ENCODE measurements around the gene AGAP2. TPM values are rescaled to one million over a fixed set of nuclear protein-coding genes. Genes with fewer than 3 reads are reported as not detected.

Gene AGAP2
- total RNA-seq, 4 donors from 2014 or later: 1.1 to 5.7 (median 2.5) TPM

GRCh38 chr12:57729321-57729844 is 9.2 kb downstream of the AGAP2 start:
- H3K4me3 ChIP-seq: no peak overlapping the region
- H3K4me1 ChIP-seq: peaks cover 0 to 19% (median 0%) of the 10 kb centered on the region in 4 donors
- no peaks in the 10 kb centered on the region for H3K9me3 ChIP-seq
- DNase-seq (ENCODE audit: low spot score in 2 of 2): no peak
- no peaks in the 10 kb centered on the region for H3K36me3 ChIP-seq
- H3K27me3 ChIP-seq: peaks cover 0 to 22% of the 10 kb centered on the region in 2 donors
- 47 to 51% methylated on average over 5 of the region's 5 CpGs for WGBS, 2 donors
- TF ChIP-seq, protein P1, sequence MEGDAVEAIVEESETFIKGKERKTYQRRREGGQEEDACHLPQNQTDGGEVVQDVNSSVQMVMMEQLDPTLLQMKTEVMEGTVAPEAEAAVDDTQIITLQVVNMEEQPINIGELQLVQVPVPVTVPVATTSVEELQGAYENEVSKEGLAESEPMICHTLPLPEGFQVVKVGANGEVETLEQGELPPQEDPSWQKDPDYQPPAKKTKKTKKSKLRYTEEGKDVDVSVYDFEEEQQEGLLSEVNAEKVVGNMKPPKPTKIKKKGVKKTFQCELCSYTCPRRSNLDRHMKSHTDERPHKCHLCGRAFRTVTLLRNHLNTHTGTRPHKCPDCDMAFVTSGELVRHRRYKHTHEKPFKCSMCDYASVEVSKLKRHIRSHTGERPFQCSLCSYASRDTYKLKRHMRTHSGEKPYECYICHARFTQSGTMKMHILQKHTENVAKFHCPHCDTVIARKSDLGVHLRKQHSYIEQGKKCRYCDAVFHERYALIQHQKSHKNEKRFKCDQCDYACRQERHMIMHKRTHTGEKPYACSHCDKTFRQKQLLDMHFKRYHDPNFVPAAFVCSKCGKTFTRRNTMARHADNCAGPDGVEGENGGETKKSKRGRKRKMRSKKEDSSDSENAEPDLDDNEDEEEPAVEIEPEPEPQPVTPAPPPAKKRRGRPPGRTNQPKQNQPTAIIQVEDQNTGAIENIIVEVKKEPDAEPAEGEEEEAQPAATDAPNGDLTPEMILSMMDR (IDR thresholded peaks at IDR 0.05): no peak
- TF ChIP-seq EP300 (IDR thresholded peaks at IDR 0.05): no peak
- no peak for TF ChIP-seq POLR2A (IDR thresholded peaks at IDR 0.05)
- H3K27ac ChIP-seq: no peak overlapping the region

GRCh38 chr12:57727758-57728395 is 10.7 kb downstream of the AGAP2 start:
- Histone ChIP-seq H3K4me1 (peaks cover 0 to 22% (median 0%) of the 10 kb centered on the region in 4 donors), H3K4me3 (no peak overlapping the region), H3K36me3 (no peaks in the 10 kb centered on the region), H3K27me3 (peaks cover 0 to 15% of the 10 kb centered on the region in 2 donors), H3K27ac (no peak overlapping the region), H3K9me3 (no peaks in the 10 kb centered on the region)
- DNase-seq (ENCODE audit: low spot score in 2 of 2): no peak
- 62 to 71% methylated on average over 20 to 21 of the region's 21 CpGs for WGBS, 2 donors
- no peak for TF ChIP-seq POLR2A (IDR thresholded peaks at IDR 0.05)
- TF ChIP-seq EP300 (IDR thresholded peaks at IDR 0.05): no peak

- Histone ChIP-seq H3K9me3 (no peaks in the 10 kb centered on the region), H3K4me3 (peak overlapping the region; percentile 49 to 76 (median 54)), H3K27me3 (peaks cover 0 to 7% of the 10 kb centered on the region in 2 donors), H3K36me3 (peaks cover 0 to 2% (median 0%) of the 10 kb centered on the region in 3 donors), H3K27ac (peak overlapping the region in 2 of 4 donors; percentile 42 to 66), H3K4me1 (peaks cover 0 to 22% (median 0%) of the 10 kb centered on the region in 4 donors)
- WGBS, 2 donors: 33 to 39% methylated on average over 38 to 63 of the region's 76 CpGs
- TF ChIP-seq, protein P1 (IDR thresholded peaks at IDR 0.05): peak in 3 of 5 experiments; percentile 17 to 28 (median 17)
- TF ChIP-seq EP300 (IDR thresholded peaks at IDR 0.05): peak in 1 of 2 donors; percentile 7
- TF ChIP-seq POLR2A (IDR thresholded peaks at IDR 0.05): no peak
- no peak for DNase-seq (ENCODE audit: low spot score in 2 of 2)
These were observed 11.4 kb downstream of the AGAP2 start for GRCh38 chr12:57726884-57727757.

DNA sequence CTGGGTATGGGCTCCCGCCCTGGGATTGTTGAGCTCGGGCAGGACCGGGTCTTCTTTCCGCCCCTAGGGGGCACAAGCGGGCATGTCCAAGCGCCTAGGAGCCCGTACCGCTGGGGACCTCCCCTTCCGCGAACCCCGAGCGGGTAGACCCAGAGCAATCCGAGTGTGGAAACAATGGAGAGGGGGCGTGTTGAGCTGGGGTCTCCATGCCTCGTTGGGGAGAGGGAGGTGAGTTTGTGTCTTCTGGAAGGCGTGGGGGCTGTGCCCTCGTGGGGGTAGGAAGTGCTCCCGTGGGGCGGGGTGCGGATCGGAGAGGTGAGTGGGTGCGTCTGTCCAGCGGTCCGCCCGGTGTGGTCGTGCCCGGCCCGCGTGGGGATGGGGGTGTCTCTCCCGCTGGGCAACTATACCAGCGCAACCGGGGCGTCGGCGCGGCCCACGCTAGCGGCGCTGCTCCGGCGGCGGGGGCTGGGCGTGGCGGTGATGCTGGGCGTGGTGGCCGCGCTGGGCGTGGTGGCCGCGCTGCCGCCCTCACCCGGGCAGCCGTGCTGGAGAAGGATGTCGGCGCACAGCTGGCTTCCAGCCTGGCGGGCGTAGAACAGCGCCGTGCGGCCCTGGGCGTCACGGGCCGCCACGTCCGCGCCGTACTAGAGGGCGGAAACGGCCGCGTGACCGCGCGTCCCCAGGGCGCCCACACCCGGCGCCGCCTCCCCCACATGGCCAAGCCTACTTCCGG is 12.2 kb downstream of the AGAP2 start:
- H3K4me3 ChIP-seq: peak overlapping the region; percentile 49 to 76 (median 54)
- 32 to 41% methylated on average over 28 to 65 of the region's 79 CpGs for WGBS, 2 donors
- TF ChIP-seq POLR2A (IDR thresholded peaks at IDR 0.05): no peak
- TF ChIP-seq, protein P1 (IDR thresholded peaks at IDR 0.05): peak; percentile 57 to 76 (median 67)
- peaks cover 0 to 5% of the 10 kb centered on the region in 2 donors for H3K27me3 ChIP-seq
- peaks cover 0 to 22% (median 0%) of the 10 kb centered on the region in 4 donors for H3K4me1 ChIP-seq
- peak overlapping the region in 3 of 4 donors; percentile 42 to 66 (median 56) for H3K27ac ChIP-seq
- peaks cover 0 to 10% (median 0%) of the 10 kb centered on the region in 3 donors for H3K36me3 ChIP-seq
- no peaks in the 10 kb centered on the region for H3K9me3 ChIP-seq
- no peak for DNase-seq (ENCODE audit: low spot score in 2 of 2)

- no peak for DNase-seq (ENCODE audit: low spot score in 2 of 2)
- Histone ChIP-seq H3K36me3 (peaks cover 0 to 15% (median 3%) of the 10 kb centered on the region in 3 donors), H3K27me3 (peaks cover 0 to 5% of the 10 kb centered on the region in 2 donors), H3K27ac (peak overlapping the region in 2 of 4 donors; percentile 42 to 66), H3K4me3 (peak overlapping the region; percentile 49 to 76 (median 54)), H3K4me1 (peaks cover 0 to 22% (median 0%) of the 10 kb centered on the region in 4 donors), H3K9me3 (no peaks in the 10 kb centered on the region)
- TF ChIP-seq, protein P1 (IDR thresholded peaks at IDR 0.05): no peak
- no peak for TF ChIP-seq POLR2A (IDR thresholded peaks at IDR 0.05)
- no peak for TF ChIP-seq EP300 (IDR thresholded peaks at IDR 0.05)
- WGBS, 2 donors: 53 to 64% methylated on average over 8 to 10 of the region's 10 CpGs
These were observed 12.7 kb downstream of the AGAP2 start for GRCh38 chr12:57725851-57726150.

Measured in tibial nerve (tissue), 4 donors.